ENCODE measurements around the gene KCNJ6.

The KCNJ6 gene

DNA sequence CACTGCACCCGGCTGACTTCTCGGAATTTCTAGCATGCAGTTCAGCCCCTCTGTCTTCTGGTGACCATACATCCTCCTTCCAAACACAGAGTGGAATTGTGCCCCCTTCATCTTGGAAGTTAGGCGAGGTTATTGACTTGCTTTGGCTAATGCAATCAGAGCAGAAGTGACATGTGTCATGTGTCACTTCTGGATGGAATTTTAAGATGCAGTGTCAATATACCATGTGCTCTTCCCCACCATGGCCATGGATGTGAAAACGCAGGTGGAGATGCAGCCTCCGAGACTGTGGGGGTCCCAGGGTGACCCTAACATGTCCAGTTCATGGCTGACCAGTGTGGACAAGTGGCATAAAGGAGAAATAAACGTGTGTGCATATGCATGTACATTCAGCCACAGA lies 83.0 kb downstream of the KCNJ6 start:
- FAIRE-seq (no peak), DNase-seq (ENCODE audit: insufficient read length, low spot score) (no peak)
- no peak for TF ChIP-seq POLR2A (IDR thresholded peaks at IDR 0.05; ENCODE audit: low read depth, low read length)

DNA sequence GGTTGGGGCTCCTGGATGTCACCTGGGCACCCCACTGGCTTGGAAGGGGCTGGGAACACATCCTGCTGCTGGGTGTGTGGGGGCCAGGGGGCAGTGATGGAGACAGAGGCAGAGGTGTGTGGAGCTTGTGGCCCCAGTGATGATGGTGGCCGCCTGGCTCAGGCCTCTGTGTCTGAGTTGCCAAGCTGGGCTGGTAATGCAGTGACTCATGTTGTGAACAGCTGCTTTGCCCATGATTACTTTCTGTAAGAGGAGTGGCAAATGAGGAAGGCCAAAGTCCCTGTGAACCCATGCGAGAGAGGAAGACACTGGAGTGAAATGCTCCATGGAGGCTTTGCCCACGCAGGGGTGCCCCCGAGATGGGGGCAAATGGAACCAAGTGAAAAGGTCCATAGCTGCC lies 86.8 kb downstream of the KCNJ6 start:
- FAIRE-seq: no peak
- DNase-seq (ENCODE audit: insufficient read length, low spot score): peak; percentile 52
- no peak; the same call in 1 of the 2 replicates for TF ChIP-seq POLR2A (IDR thresholded peaks at IDR 0.05; ENCODE audit: low read depth, low read length)

DNA sequence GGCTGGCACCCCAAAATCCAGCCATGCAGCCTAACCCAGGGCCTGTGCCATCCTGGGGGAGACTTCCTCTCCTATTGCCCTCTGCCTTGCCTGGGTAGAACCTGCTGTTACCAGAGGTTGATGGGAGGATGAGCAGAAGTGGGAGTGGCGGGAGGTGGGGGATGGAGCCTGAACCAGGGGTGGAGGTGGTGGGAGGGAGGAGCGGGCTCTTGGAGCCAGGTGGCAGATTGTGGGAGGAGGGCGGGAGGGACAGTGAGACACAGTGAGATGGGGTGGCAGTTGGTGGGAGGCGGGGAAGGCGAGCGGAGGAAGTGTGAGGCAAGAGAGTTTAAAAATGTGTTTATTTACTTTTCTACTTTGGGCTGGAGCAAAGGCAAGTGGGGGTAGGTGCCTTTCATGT lies 87.3 kb downstream of the KCNJ6 start:
- DNase-seq (ENCODE audit: insufficient read length, low spot score): no peak
- no peak for FAIRE-seq
- no peak for TF ChIP-seq POLR2A (IDR thresholded peaks at IDR 0.05; ENCODE audit: low read depth, low read length)

GRCh38 chr21:37828556-37828955 lies 87.7 kb downstream of the KCNJ6 start:
- no peak for TF ChIP-seq POLR2A (IDR thresholded peaks at IDR 0.05; ENCODE audit: low read depth, low read length)
- FAIRE-seq: no peak

DNA sequence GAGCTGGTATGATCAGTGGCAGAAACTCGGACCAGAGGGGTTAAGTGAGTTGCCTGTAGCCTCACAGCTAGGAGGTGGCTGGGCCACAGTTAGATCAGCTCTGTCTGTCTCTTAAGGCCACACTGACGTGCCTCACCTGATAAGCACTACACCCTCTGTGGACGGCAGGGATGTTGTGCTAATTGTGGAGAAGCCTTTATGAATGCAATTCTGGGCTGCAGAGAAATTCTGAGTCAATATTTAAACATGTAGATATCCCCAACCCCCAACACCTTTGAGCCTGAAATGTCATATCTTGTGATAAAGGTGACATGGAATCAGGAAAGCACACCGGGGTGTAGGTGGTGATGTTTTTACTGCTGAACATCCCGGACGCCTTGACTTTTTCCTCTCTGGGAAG lies 88.3 kb downstream of the KCNJ6 start:
- DNase-seq (ENCODE audit: insufficient read length, low spot score) (no peak), FAIRE-seq (no peak)

More at GRCh38 chr21:37828556-37828955, 87.7 kb downstream of the KCNJ6 start:
- DNase-seq (ENCODE audit: insufficient read length, low spot score): no peak

DNA sequence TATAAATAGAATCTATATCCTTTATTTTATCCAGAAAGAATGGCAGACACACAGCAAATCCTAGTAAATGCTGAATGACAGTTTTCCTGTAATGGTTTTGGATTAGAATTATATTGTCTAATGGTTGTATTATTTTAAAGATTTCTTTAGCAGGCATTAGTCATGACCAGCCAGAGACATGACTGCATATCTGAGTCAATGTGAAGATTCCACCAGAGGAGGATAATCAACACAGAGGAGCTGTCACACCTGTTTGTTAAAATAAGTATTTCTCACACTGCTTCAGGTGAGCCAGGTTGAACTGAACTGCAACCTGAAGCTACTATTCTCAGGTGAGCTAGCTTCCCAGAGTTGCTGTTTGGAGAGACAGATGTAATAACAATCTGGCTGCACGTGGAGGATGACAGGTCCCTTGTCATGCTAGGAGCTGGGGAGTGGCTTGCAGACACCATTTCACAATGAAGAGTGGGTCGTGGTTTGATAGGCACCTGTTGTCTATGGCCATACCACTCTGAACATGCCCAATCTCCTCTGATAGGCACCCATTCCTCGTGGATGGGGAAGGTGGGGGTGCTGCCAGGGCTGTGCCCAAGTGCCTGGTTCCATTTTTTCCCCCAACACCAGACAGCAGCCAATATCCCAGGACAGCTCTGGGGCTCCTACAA lies 94.3 kb downstream of the KCNJ6 start:
- no peak for TF ChIP-seq POLR2A (IDR thresholded peaks at IDR 0.05; ENCODE audit: low read depth, low read length)
- FAIRE-seq: no peak
- DNase-seq (ENCODE audit: insufficient read length, low spot score): no peak

More for the DNA sequence above, 88.3 kb downstream of the KCNJ6 start:
- TF ChIP-seq POLR2A (IDR thresholded peaks at IDR 0.05; ENCODE audit: low read depth, low read length): no peak

DNA sequence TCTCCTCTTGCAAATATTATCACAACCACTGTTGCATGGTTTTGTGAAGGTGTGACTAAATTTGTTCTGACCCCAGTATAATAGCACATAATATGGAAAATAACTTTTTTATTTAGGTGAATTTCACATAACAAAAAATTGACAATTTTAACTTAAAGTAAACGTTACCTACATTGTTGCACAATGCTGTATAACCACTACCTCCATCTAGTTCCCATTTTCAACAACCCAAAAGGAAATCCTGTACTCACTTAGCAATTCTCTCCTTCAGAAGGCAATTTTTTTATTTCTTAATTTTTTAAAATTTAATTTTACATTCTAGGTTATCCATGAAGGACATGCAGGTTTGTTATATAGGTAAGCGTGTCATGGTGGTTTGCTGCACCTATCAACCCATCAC lies 95.2 kb downstream of the KCNJ6 start:
- no peak for TF ChIP-seq POLR2A (IDR thresholded peaks at IDR 0.05; ENCODE audit: low read depth, low read length)
- DNase-seq (ENCODE audit: insufficient read length, low spot score): no peak
- FAIRE-seq: no peak

DNA sequence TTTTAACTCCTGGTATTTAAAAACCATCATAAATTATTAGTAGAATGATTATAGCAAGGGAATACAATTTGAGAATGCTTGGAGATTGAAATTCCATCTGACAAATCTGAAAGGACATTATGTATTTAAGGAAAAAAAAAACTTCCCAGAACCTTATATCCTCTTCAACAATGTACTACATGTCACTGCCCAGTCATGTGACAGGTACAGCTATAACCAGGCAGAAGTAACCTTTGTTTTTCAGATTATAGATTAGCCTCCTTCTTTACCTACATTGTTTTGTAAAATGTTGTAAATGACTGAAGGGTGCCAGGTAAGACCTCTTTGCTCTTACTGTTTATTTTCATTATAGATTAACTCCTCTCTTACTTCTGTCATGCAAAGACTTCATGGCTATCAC lies 96.9 kb downstream of the KCNJ6 start:
- FAIRE-seq (no peak), DNase-seq (ENCODE audit: insufficient read length, low spot score) (no peak)
- no peak for TF ChIP-seq POLR2A (IDR thresholded peaks at IDR 0.05; ENCODE audit: low read depth, low read length)

DNA sequence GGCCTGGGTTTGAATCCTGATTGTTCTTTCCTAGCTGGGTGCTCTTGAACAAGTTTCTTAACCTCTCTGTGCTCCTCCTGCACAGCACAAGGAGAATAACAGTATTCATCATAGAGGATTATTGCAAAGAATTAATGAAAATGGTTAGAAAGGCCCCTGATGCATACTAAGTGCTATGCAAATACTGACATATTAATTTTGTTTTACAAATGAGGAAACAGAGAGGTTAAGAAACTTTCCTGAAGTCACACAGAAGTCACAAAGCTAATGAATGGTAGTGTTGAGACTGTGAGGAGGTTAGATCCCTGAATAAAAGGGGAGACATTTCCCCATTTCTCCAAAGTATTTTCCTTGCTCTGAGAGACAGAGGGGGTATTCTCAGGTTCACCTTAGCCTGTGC lies 99.0 kb downstream of the KCNJ6 start:
- FAIRE-seq (no peak), DNase-seq (ENCODE audit: insufficient read length, low spot score) (no peak)
- no peak for TF ChIP-seq POLR2A (IDR thresholded peaks at IDR 0.05; ENCODE audit: low read depth, low read length)

- no peak for FAIRE-seq
- no peak for DNase-seq (ENCODE audit: insufficient read length, low spot score)
- no peak for TF ChIP-seq POLR2A (IDR thresholded peaks at IDR 0.05; ENCODE audit: low read depth, low read length)
Measured at GRCh38 chr21:37815893-37816292, 100.4 kb downstream of the KCNJ6 start.

DNA sequence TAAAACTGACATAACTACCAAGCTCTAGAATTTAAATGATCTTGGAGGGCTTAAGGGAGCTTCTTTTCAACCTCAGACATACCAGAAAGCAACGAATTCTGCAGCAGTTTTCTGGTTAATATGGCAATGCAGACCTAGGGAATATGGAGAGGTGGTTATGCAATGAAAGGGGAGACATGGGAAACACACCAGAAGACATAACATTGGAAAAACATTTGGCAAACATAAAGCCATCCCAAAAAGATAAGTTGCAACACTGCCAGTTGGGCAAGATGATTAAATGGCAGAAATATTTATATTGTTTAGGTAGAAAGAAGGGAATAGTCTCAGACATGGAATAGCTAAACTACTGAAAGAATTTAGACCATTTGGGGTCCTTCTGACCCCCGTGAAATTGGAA lies 104.5 kb downstream of the KCNJ6 start:
- no peak for TF ChIP-seq POLR2A (IDR thresholded peaks at IDR 0.05; ENCODE audit: low read depth, low read length)
- no peak for FAIRE-seq

DNA sequence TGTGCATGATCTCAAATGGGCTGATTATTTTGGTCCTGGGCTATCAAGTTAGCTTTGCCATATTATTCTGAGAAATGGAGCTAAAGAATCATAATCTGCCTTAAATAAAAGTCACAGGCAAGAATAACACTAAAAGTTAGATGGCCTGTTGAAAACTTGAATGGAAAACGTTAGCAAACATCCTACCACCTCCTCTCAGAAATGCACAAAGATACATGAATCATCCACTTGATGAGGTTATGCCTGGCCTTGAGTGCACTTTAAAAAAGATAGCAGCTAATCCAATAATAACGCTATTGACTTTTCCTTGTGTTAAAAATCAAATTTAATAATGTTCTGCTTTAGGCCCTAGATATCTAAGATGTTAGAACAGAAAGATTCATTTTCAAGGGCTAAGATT lies 108.0 kb downstream of the KCNJ6 start:
- no peak for DNase-seq (ENCODE audit: insufficient read length, low spot score)
- TF ChIP-seq POLR2A (IDR thresholded peaks at IDR 0.05; ENCODE audit: low read depth, low read length): no peak
- FAIRE-seq: no peak

More for the DNA sequence above, 104.5 kb downstream of the KCNJ6 start:
- DNase-seq (ENCODE audit: insufficient read length, low spot score): no peak

GRCh38 chr21:37805266-37805665 lies 111.0 kb downstream of the KCNJ6 start:
- DNase-seq (ENCODE audit: insufficient read length, low spot score) (no peak), FAIRE-seq (no peak)
- TF ChIP-seq POLR2A (IDR thresholded peaks at IDR 0.05; ENCODE audit: low read depth, low read length): no peak

GRCh38 chr21:37804001-37804400 lies 112.3 kb downstream of the KCNJ6 start:
- TF ChIP-seq POLR2A (IDR thresholded peaks at IDR 0.05; ENCODE audit: low read depth, low read length): no peak
- FAIRE-seq: no peak
- DNase-seq (ENCODE audit: insufficient read length, low spot score): no peak

DNA sequence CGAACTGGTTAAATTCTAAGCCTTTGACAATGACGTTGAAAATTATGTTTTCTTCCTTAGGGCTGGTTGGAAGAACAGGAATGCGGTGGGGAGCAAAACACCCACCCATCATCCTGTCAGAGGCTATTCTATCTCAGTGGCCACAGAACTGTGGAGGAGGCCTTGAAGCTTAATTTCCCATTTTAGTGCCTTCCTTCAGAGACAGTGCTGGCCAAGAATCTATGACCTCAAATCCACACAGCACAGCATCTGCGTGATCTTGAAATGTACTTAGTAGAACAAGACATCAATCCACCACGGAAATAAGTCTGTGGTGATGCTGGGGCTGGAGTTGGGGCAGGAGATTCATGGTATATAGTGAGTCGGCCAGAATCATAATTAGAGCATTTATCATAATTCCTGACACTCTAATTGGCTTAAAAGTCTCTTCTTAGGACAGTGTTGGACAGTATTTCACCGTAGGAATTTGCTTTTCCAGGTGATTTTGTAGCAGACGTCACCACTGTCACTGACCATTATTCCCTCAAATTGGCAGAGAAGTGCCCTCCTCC lies 113.1 kb downstream of the KCNJ6 start:
- no peak for DNase-seq (ENCODE audit: insufficient read length, low spot score)
- no peak for TF ChIP-seq POLR2A (IDR thresholded peaks at IDR 0.05; ENCODE audit: low read depth, low read length)
- no peak for FAIRE-seq
